NCI-H526 (cell line): ENCODE data around the gene UBFD1.
A peak's percentile ranks its signal among the peaks of the same experiment; 100 is the strongest.
"Not testable (repeated sequence)": the region's sequence is repeated elsewhere in the genome, so short reads cannot be mapped to it uniquely, and the experiment has no call there.

Experiments used
- DNase-seq, 2 experiments: peaks; one replicate each; lab custom pipeline; 2025; lab: John Stamatoyannopoulos, UW

The UBFD1 gene

GRCh38 chr16:23567602-23568001 lies 10.1 kb downstream of the UBFD1 start:
- no peak for DNase-seq

GRCh38 chr16:23570992-23571632 lies 13.6 kb downstream of the UBFD1 start:
- DNase-seq: no peak

GRCh38 chr16:23571895-23572294 lies 14.4 kb downstream of the UBFD1 start:
- no peak for DNase-seq

GRCh38 chr16:23572394-23572793 lies 14.9 kb downstream of the UBFD1 start:
- no peak for DNase-seq

GRCh38 chr16:23573817-23574216 lies 16.3 kb downstream of the UBFD1 start:
- DNase-seq: no peak

GRCh38 chr16:23575834-23576233 lies 18.3 kb downstream of the UBFD1 start:
- DNase-seq: no peak

- no peak for DNase-seq
Observed at GRCh38 chr16:23577493-23577892, 20.0 kb downstream of the UBFD1 start.

- no peak for DNase-seq
Observed at GRCh38 chr16:23578101-23578830, 20.7 kb downstream of the UBFD1 start.

GRCh38 chr16:23579371-23579770 lies 21.8 kb downstream of the UBFD1 start:
- no peak for DNase-seq

GRCh38 chr16:23580391-23580790 lies 22.9 kb downstream of the UBFD1 start:
- DNase-seq: no peak

GRCh38 chr16:23581764-23582163 lies 24.2 kb downstream of the UBFD1 start:
- DNase-seq: no peak

- not testable (repeated sequence) for DNase-seq
Observed at GRCh38 chr16:23583271-23583670, 25.7 kb downstream of the UBFD1 start.

- DNase-seq: no peak
Observed at GRCh38 chr16:23584186-23585076, 26.9 kb downstream of the UBFD1 start.

GRCh38 chr16:23587726-23588125 lies 30.2 kb downstream of the UBFD1 start:
- no peak for DNase-seq

- DNase-seq: no peak
Observed at GRCh38 chr16:23590181-23590580, 32.7 kb downstream of the UBFD1 start.

GRCh38 chr16:23594186-23594585 lies 36.7 kb downstream of the UBFD1 start:
- no peak for DNase-seq

GRCh38 chr16:23595246-23595950 lies 37.9 kb downstream of the UBFD1 start:
- DNase-seq: no peak

- DNase-seq: peak; percentile 37 to 91
Observed at GRCh38 chr16:23595951-23596720, 38.6 kb downstream of the UBFD1 start, which contains the start of gene NDUFAB1. TSS of gene NDUFAB1 (minus strand) at chr16:23596316. CDS start at chr16:23596290, 26 bp downstream.

- peak; percentile 47 to 58 for DNase-seq
Observed at GRCh38 chr16:23597003-23597756, 39.7 kb downstream of the UBFD1 start.

GRCh38 chr16:23607726-23608125 lies 50.2 kb downstream of the UBFD1 start:
- DNase-seq: no peak
